ENCODE data around the gene PTH1R.
A peak's percentile ranks its signal among the peaks of the same experiment; 100 is the strongest.

Gene PTH1R

DNA sequence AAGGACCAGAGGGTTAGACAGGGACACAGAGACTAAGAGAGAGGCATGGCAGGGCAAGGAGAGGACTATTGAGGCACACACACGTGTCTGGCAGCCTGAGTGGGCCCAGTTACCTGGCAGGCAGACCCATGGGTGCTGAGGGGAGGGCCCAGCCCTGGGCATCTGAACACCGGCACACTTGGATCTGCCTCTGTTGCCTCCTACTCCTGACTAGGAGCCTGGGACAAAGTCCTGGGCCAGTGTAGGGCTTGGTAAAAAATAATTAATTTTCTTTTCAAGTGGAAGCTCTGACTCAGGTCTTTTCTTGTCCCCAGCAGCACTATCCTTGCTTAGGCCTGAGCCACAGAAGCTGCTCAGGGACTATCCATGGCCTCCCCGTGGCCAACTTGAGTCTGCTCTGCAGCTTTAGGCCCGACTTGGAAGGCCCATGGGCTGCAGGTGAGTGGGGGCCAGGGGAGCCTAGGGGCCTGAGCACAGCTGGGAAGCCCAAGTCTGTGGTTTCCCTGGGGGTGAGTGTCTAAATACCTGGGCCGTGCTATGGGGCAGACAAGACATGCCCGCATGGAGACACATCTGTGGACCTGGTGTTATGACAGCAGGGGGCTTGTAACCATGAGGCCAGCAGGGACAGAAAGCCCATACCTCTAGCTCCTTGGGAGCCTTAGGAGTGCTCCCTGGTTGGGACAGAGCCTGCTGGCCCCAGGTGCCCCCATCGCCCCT, at the start of gene PTH1R:
PTH1R (plus strand) TSS at position 316 of the 720 bp plus-strand sequence. CDS start 5,839 bp downstream, outside the sequence.
- H3K9ac ChIP-seq: peak within 1 kb of the TSS in 1 of 11 experiments; percentile 16; a peak in 1 of 22 replicates
- H3K27me3 ChIP-seq: peaks cover 31 to 46% (median 38%) of the 10 kb centered on the region in 11 experiments
- peak within 1 kb of the TSS in 9 of 11 experiments; percentile 19 to 93 (median 81); a peak in 15 of 22 replicates for H3K4me2 ChIP-seq
- no peak for TF ChIP-seq Cebpa-rat (IDR thresholded peaks at IDR 0.05)
- H3K27ac ChIP-seq: no peak within 1 kb of the TSS
- peaks cover 0 to 44% (median 4%) of the 10 kb centered on the region in 11 experiments; a peak in 9 of 22 replicates for H4K20me1 ChIP-seq
- H3K4me3 ChIP-seq: no peak within 1 kb of the TSS
- no peaks in the 10 kb centered on the region for H3K36me3 ChIP-seq
- H3K4me1 ChIP-seq: peaks cover 26 to 84% (median 72%) of the 10 kb centered on the region in 10 experiments
- no peaks in the 10 kb centered on the region for H3K9me3 ChIP-seq (replicated peaks in 1 of 11)

DNA sequence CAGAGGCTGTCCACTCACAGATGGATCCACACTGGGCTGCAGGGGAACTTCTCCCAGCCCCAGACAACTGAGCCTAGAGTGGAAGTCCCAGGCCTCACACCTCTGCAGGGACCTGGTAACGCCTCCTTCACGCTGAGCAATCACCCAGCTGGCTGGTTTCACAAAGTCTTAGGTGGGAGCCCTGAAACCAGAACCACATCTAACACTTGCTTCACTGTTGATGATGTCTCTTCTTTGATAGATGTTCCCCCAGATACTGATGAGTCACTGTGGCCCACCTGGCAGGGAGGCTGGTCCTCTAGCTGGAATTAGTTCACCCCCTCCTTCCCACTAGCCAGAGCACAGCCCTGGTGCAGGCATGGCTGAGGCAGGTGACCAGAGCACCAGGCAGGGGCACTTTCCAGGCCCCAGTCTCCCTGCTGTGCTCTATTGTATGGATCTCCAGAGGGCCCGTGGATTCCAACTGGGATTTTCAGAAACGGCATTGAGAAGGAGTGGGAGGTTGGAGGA, 47.8 kb upstream of the PTH1R start:
- TF ChIP-seq Cebpa-rat (IDR thresholded peaks at IDR 0.05): no peak
- Histone ChIP-seq H4K20me1 (no peaks in the 10 kb centered on the region), H3K4me2 (0 out of 22 replicates have a peak overlapping the region, but pooled peaks of 1 of the 11 experiments have one; percentile 2), H3K9ac (no peak overlapping the region), H3K27ac (no peak overlapping the region), H3K36me3 (no peaks in the 10 kb centered on the region), H3K27me3 (no peaks in the 10 kb centered on the region), H3K9me3 (replicated peaks in 1 of 11) (peaks cover 0 to 16% (median 9%) of the 10 kb centered on the region in 11 experiments; a peak in 12 of 22 replicates), H3K4me3 (no peak overlapping the region), H3K4me1 (no peaks in the 10 kb centered on the region)

- peaks cover 0 to 16% (median 9%) of the 10 kb centered on the region in 11 experiments; a peak in 13 of 22 replicates for H3K9me3 ChIP-seq (replicated peaks in 1 of 11)
- H3K4me1 ChIP-seq: no peaks in the 10 kb centered on the region
- H4K20me1 ChIP-seq: no peaks in the 10 kb centered on the region
- no peak overlapping the region for H3K9ac ChIP-seq
- no peak for TF ChIP-seq Cebpa-rat (IDR thresholded peaks at IDR 0.05)
- H3K4me2 ChIP-seq: no peak overlapping the region
- no peak overlapping the region for H3K27ac ChIP-seq
- no peaks in the 10 kb centered on the region for H3K27me3 ChIP-seq
- no peaks in the 10 kb centered on the region for H3K36me3 ChIP-seq
- no peak overlapping the region for H3K4me3 ChIP-seq
These were observed 46.7 kb upstream of the PTH1R start for GRCh38 chr3:46830801-46831200.

GRCh38 chr3:46831316-46831715, 46.2 kb upstream of the PTH1R start:
- no peak overlapping the region for H3K27ac ChIP-seq
- no peaks in the 10 kb centered on the region for H3K36me3 ChIP-seq
- peaks cover 0 to 20% (median 9%) of the 10 kb centered on the region in 11 experiments; a peak in 13 of 22 replicates for H3K9me3 ChIP-seq (replicated peaks in 1 of 11)
- H3K27me3 ChIP-seq: no peaks in the 10 kb centered on the region
- no peaks in the 10 kb centered on the region for H3K4me1 ChIP-seq
- no peak overlapping the region for H3K9ac ChIP-seq
- H3K4me2 ChIP-seq: no peak overlapping the region
- no peak overlapping the region for H3K4me3 ChIP-seq
- TF ChIP-seq Cebpa-rat (IDR thresholded peaks at IDR 0.05): no peak
- no peaks in the 10 kb centered on the region for H4K20me1 ChIP-seq

GRCh38 chr3:46831841-46832240, 45.7 kb upstream of the PTH1R start:
- H3K4me2 ChIP-seq: no peak overlapping the region
- H3K27ac ChIP-seq: no peak overlapping the region
- TF ChIP-seq Cebpa-rat (IDR thresholded peaks at IDR 0.05): no peak
- no peak overlapping the region for H3K4me3 ChIP-seq
- H4K20me1 ChIP-seq: no peaks in the 10 kb centered on the region
- no peak overlapping the region for H3K9ac ChIP-seq
- H3K4me1 ChIP-seq: no peaks in the 10 kb centered on the region
- no peaks in the 10 kb centered on the region for H3K27me3 ChIP-seq
- H3K36me3 ChIP-seq: no peaks in the 10 kb centered on the region
- H3K9me3 ChIP-seq (replicated peaks in 1 of 11): peaks cover under 1 to 23% (median 12%) of the 10 kb centered on the region in 11 experiments; a peak in 18 of 22 replicates

GRCh38 chr3:46833346-46834300, 43.9 kb upstream of the PTH1R start:
- no peak overlapping the region for H3K4me3 ChIP-seq
- no peaks in the 10 kb centered on the region for H3K4me1 ChIP-seq
- no peaks in the 10 kb centered on the region for H3K36me3 ChIP-seq

GRCh38 chr3:46835054-46835453, 42.5 kb upstream of the PTH1R start:
- H3K4me1 ChIP-seq: no peaks in the 10 kb centered on the region
- TF ChIP-seq Cebpa-rat (IDR thresholded peaks at IDR 0.05): no peak
- no peak overlapping the region for H3K4me2 ChIP-seq
- H3K9me3 ChIP-seq (replicated peaks in 1 of 11): peaks cover 32 to 55% (median 41%) of the 10 kb centered on the region in 11 experiments
- no peaks in the 10 kb centered on the region for H4K20me1 ChIP-seq
- no peak overlapping the region for H3K27ac ChIP-seq
- no peak overlapping the region for H3K4me3 ChIP-seq
- H3K36me3 ChIP-seq: 0 out of 22 replicates have a peak, but pooled peaks cover 0 to 5% (median 0%) of the 10 kb centered on the region in 11 experiments
- no peak overlapping the region for H3K9ac ChIP-seq
- no peaks in the 10 kb centered on the region for H3K27me3 ChIP-seq

More at GRCh38 chr3:46833346-46834300, 43.9 kb upstream of the PTH1R start:
- Histone ChIP-seq H3K9ac (no peak overlapping the region), H3K4me2 (no peak overlapping the region), H3K9me3 (replicated peaks in 1 of 11) (peaks cover 18 to 40% (median 27%) of the 10 kb centered on the region in 11 experiments), H4K20me1 (no peaks in the 10 kb centered on the region), H3K27ac (no peak overlapping the region), H3K27me3 (no peaks in the 10 kb centered on the region)
- TF ChIP-seq Cebpa-rat (IDR thresholded peaks at IDR 0.05): no peak

DNA sequence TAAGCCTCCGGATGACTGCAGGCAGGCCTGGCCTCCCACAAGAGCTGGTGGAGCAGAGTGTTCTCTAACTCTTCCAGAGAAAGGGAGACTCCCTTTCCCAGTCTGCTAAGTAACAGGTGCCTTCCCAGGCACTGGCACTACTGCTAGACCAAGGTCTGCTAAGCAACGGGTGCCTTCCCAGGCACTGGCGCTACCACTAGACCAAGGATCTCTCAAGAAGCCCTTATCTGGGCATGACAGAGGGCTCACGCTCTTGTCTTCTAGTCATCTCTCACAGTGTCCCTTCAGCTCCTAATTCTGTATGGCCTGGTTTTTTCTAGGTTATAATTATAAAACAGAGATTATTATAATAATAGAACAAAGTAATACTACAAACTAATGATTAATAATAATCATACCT, 42.0 kb upstream of the PTH1R start:
- Histone ChIP-seq H3K9ac (no peak overlapping the region), H3K4me1 (no peaks in the 10 kb centered on the region), H3K27me3 (no peaks in the 10 kb centered on the region), H3K36me3 (0 out of 22 replicates have a peak, but pooled peaks cover 0 to 5% (median 0%) of the 10 kb centered on the region in 11 experiments), H3K4me2 (no peak overlapping the region), H3K9me3 (replicated peaks in 1 of 11) (peaks cover 37 to 59% (median 46%) of the 10 kb centered on the region in 11 experiments), H4K20me1 (no peaks in the 10 kb centered on the region), H3K27ac (no peak overlapping the region), H3K4me3 (no peak overlapping the region)
- TF ChIP-seq Cebpa-rat (IDR thresholded peaks at IDR 0.05): no peak

GRCh38 chr3:46838301-46838700, 39.2 kb upstream of the PTH1R start:
- no peaks in the 10 kb centered on the region for H3K27me3 ChIP-seq
- H3K36me3 ChIP-seq: 0 out of 22 replicates have a peak, but pooled peaks cover 0 to 5% (median 0%) of the 10 kb centered on the region in 11 experiments
- H3K9me3 ChIP-seq (replicated peaks in 1 of 11): peaks cover 65 to 77% (median 71%) of the 10 kb centered on the region in 11 experiments
- no peak overlapping the region for H3K4me3 ChIP-seq
- no peak overlapping the region for H3K4me2 ChIP-seq
- TF ChIP-seq Cebpa-rat (IDR thresholded peaks at IDR 0.05): no peak
- no peak overlapping the region for H3K9ac ChIP-seq
- no peaks in the 10 kb centered on the region for H3K4me1 ChIP-seq
- no peaks in the 10 kb centered on the region for H4K20me1 ChIP-seq
- no peak overlapping the region for H3K27ac ChIP-seq

All from BLaER1 treated with 17β-estradiol and CSF1 and Interleukin-3, amounts not matched to agents 10 nM and 100 nM (cell line).